ENCODE results near the gene LYZL2.
A peak's percentile ranks its signal among the peaks of the same experiment; 100 is the strongest.
"Not testable (repeated sequence)": the region's sequence is repeated elsewhere in the genome, so short reads cannot be mapped to it uniquely, and the experiment has no call there.

Gene LYZL2

GRCh38 chr10:30629653-30630052 is at the start of gene LYZL2:
Gene LYZL2 (minus strand): TSS chr10:30629753. CDS start chr10:30626915, 2,838 bp downstream.
- DNase-seq = no peak

DNA sequence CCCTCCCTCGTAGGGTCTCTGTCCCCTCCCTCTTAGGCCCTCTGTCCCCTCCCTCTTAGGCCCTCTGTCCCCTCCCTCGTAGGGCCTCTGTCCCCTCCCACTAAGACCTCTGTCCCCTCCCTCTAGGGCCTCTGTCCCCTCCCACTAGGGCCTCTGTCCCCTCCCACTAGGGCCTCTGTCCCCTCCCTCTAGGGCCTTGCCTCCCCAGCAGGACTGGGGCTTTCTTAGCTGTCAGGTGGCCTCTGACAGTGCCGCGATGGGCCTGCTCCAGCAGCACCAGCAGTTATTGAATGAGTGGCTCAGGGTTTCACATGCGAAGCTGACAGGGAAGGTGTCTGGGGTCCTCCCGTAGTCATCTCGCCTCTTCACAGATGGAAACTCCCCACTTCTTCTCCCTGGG is 48.1 kb upstream of the LYZL2 start:
- peak; percentile 22 for DNase-seq

- not testable (repeated sequence) for DNase-seq
Measured at GRCh38 chr10:30677146-30677545, 47.6 kb upstream of the LYZL2 start.

GRCh38 chr10:30675791-30676718 is 46.5 kb upstream of the LYZL2 start:
- no peak for DNase-seq

DNA sequence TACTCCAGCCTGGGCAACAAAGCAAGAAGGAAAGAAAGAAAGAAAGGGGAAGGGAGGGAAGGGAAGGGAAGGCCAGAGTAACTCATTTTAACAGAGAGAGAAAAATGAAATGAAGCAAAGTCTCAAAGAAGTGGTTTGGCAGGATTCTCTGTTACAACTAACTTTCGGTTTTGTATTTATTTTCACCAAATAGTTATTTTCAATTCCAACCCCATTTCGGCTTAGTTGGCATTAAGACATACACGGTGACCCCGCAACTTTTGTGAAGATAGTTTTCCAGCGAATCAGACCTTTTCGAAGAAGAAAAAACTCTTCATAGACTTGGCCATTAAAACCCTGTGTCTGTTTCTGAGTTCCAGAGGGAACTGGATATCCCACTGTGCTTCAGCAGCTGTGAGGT is 45.2 kb upstream of the LYZL2 start:
- no peak for DNase-seq

- DNase-seq = not testable (repeated sequence)
Measured at GRCh38 chr10:30673262-30673661, 43.7 kb upstream of the LYZL2 start.

DNA sequence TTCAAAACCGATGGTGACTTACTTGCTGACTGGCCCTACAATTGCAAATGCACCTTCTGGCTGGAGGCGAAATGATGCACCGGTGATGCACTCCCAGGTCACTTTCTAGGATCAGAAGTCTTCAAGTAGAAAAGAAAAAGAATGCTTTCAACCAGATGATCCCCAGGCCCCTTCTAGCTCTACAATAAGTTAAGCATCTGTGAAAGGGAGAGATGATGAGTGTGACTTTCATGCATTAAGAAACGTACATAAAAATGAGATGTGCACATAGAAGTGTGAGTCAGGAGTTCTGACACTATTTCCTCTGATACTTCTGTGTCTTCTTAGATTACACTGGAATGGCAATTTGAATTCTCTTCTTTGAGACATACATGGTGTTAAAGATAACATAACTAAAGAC is 42.8 kb upstream of the LYZL2 start:
- not testable (repeated sequence) for DNase-seq

DNA sequence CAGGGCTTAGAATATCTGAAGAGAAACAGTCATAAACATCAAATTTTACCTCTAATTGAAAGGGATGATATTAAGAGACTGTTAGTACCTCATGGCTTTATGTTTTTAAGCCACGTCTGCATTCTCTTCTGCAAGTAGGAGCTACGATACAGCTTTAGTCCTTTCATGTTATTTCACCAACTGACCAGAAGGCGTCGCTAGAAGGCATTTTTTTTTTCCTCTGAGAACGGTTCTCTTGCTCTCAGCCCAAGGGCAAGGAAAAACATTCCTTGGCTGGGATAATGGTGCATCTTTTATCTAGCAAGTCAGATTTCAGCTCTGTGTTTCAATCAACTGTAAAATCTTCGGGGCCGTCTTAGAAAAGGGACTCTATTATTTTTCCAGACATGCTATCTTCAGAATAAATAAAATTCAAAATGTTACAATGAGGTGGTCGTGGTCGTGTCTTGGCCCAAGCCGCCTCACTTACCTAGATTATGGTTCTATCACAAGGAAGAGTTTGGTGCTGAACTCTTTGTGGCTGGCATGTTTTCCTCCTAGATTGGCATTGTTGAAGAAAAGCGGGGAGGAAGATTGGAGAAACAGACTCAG is 41.6 kb upstream of the LYZL2 start:
- no peak for DNase-seq

DNA sequence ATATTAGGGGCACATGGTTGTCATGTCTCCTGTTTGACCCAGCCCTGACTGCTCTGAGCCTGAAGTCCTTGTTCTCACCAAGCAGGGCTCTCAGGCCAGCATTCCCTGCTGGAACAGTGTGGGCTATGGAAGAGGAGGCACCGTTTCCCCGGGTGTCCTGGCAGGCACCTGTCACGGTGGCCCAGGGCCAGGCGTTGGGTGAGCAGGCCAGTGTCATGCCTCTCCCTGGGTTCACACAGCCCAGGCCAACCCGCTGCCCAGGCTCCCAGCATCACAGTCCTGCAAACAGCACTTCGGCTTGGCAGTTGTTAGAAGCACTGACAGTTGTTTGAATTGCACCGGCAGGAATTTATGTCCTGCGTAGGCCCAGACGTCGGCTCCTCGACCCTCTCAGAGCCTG is 38.4 kb upstream of the LYZL2 start:
- not testable (repeated sequence) for DNase-seq

GRCh38 chr10:30663403-30663802 is 33.9 kb upstream of the LYZL2 start:
- not testable (repeated sequence) for DNase-seq

DNA sequence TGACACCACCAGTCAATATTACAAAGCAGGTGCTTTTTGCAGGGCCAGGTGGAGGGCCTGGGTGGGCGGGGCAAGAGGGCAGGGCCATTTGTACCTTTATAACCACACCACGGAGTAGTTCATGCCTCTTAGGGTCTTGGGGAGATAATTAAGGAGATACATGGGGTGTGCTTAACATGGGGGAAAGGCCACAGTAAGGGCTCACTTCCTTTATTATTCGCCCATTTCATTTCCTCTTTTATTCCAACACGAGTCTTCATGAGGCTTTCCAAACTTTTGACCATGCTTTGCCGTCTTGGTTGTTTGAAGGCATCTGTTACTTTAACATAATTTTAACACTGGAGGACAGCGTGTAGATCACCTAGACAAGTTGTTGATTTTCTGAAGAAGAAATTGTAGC is 33.3 kb upstream of the LYZL2 start:
- no peak for DNase-seq

- not testable (repeated sequence) for DNase-seq
Measured at GRCh38 chr10:30660314-30660713, 30.8 kb upstream of the LYZL2 start.

DNA sequence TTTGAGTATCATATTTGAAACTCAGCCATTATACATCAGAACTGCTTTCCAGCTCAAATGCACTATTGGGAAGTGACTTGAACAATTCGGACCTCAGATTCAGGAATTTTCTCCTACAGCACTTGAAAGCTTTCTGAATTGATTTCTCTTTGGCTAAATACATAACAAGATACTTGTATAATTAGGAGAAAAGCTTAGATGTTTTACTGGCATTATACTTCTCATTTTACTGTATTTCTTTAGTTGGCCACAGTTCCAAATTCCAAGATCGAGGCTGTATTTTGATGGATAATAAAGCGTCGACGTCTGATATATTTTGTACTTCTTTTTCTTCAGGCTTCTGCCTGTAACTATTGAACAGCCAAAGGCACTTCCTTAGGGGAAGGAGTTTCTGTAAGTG is 26.7 kb upstream of the LYZL2 start:
- DNase-seq = no peak

DNA sequence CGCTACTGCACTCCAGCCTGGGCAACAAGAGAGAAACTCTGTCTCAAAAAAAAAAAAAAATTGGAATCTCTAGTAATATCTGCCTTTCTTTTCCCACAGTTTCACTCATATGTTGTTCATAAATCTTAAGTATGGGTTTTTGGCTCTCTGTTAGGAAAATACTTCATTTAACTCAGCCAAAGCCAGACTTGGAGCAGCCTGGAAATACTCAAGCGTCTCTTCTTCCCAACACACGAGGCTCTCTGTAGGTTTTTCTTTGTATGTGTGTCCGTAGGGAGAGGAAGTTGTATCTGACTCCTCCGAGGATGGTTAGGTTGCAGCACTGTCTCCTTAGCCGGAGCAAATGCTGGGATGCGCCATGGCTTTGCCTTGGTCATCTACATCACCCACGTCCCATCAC is 25.4 kb upstream of the LYZL2 start:
- not testable (repeated sequence) for DNase-seq

DNA sequence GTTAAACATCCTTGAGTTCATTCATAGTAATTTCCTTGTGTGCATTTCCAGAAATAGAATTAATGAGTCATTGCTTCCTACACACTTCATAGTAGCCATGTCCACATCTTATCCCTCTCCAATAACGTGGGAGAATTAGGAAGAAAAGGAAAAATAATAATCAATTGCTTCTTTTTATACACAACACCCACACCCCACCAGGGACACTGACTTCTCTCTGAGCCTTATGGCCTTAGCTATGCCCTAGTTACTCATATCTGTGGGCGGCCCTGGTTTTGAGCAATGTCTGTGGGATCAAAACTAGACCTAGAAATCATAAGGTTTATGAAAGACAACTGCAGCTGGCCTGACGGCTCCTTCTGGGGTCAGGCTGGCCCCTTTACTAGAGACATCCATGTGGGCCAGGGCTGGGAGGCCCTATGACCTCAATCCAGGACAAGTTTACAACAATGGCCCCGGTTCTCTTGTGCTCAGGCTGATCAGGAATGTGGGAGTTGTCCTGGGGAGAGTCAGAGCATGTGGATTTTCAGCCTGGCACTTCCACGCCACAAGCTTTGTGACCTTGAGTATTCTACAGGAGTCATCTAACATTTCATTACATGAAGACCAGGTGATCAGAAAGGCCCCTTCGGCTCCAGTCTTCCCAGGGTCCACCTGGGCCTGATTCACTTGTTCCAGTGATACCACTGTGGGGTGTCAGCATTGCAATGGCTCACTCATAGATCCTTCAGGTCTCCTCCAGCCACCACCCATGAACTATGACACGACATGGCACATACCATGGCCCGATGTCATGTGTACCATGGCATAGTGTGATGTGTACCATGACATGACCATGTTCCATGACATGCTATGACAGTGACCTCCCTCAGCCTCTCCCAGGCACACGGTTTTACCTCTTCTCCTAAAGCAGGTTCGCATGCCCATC is 22.2 kb upstream of the LYZL2 start:
- not testable (repeated sequence) for DNase-seq

- no peak for DNase-seq
Measured at GRCh38 chr10:30647089-30647488, 17.5 kb upstream of the LYZL2 start.

DNA sequence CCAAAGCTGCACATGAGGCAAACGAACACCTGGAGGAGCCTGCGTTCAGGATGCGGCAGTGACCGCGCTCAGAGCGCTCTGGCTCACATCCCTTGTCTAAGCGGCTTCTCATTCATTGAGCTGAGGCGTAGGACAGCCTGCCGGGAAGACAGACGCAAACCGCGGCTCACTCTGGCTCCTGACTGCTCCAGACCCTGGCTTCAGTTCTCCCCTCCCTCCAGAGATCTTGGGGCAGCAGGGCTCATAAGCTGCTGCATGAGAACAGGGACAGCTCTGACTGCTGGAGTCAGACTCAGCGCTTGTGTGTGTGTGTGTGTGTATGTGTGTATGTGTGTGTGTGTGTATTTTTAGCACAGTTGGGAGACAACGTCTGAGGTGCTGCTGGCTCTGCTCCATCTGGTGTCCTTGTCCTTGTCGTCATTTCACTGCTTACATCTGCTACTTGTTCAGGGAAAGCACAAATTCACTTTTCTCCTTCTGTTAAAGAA is 15.8 kb upstream of the LYZL2 start:
- DNase-seq = no peak

GRCh38 chr10:30644408-30644861 is 14.9 kb upstream of the LYZL2 start:
- DNase-seq = not testable (repeated sequence)

DNA sequence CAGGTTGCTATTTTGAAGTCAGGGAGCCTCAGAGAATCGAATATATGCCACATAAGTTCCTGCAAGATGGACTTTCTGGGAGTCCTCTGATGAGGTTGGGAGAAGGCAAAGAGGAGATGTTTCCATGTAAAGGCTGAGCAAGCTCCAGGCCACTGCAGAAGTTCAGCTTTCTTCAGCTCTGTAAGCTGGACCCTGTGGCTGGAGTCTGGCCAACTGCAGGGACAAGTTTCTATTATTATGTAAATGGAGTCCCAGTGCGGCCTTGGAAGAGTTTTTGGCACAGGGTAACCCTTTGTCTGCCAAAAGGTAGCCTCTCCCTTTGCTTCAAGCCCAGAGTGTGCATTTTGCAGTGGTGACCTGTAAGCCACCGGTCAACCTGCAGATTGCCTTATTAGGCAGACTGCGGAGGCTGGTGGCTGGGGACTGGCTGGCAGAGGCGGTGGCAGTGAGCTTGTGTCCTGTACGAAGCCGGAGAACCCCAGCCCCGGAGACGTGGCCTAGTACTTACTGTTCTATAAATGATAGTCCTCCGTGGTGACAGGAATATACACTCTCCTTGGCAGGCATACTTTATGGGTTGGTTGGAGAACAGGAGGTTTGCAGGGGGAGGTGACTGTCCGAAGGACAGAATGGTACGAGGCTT is 14.1 kb upstream of the LYZL2 start:
- DNase-seq = not testable (repeated sequence)

GRCh38 chr10:30642856-30643255 is 13.3 kb upstream of the LYZL2 start:
- DNase-seq = not testable (repeated sequence)

DNA sequence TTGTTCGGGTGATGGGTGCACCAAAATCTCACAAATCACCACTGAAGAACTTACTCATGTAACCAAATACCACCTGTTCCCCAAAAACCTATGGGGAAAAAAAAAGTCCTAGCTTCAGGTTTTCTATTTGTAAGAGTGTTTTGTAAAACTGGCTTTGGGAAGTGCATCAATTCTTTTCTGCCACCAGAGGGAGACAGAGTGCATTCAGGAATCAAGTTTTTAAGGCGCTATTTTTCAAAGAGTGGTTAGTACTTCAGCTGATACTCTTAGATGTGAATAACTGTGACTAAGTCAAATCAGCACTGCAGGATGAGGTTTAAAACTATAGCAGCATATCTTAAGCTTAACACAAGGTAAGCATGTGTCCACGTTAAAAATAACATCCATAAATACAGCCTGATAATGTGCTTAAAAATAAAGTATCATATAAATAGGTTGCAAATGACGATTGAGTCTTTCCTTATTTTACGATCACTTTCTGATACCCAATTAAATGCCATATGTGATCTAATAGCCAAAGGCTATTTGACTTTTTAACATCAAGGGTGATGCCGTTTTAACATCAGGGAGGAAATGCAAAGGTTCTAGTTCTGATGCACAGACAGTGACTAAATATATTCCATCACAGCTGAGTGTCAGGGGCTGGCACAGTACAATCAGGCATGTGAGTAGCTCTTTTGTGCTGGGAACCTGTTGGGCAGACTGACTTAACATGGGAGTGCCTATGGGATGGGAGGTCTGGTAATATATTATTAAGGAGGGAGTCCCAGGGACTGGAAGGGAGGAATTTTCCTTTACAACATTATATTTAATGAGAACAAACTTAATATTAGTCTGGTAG is 10.6 kb upstream of the LYZL2 start:
- DNase-seq = no peak

Measured in stimulated activated CD4-positive, alpha-beta T cell treated with anti-CD3 and anti-CD28 coated beads, Interleukin-4, amount 100 ng/mL, for 1 hour (primary cell).